ENCODE data around the gene CTAGE9.
"Not testable (repeated sequence)": the region's sequence is repeated elsewhere in the genome, so short reads cannot be mapped to it uniquely, and the experiment has no call there.

CTAGE9 gene

GRCh38 chr6:131710917-131711316, at the start of gene CTAGE9:
Gene CTAGE9, minus strand, starts transcription at chr6:131711017. Its CDS starts 0 bp downstream, at chr6:131711017.
- DNase-seq, result not testable (repeated sequence)

- no peak for DNase-seq
Measured at GRCh38 chr6:131758920-131759319, 48.1 kb upstream of the CTAGE9 start.

- no peak for DNase-seq
Measured at GRCh38 chr6:131756039-131756438, 45.2 kb upstream of the CTAGE9 start.

- DNase-seq, result no peak
Measured at GRCh38 chr6:131755597-131755996, 44.8 kb upstream of the CTAGE9 start.

- DNase-seq, result no peak
Measured at GRCh38 chr6:131754715-131755567, 44.1 kb upstream of the CTAGE9 start.

GRCh38 chr6:131754088-131754487, 43.3 kb upstream of the CTAGE9 start:
- DNase-seq, result no peak

- not testable (repeated sequence) for DNase-seq
Measured at GRCh38 chr6:131751012-131751715, 40.3 kb upstream of the CTAGE9 start.

GRCh38 chr6:131749023-131749422, 38.2 kb upstream of the CTAGE9 start:
- DNase-seq, result no peak

- DNase-seq, result no peak
Measured at GRCh38 chr6:131747821-131748353, 37.1 kb upstream of the CTAGE9 start.

GRCh38 chr6:131745476-131745875, 34.7 kb upstream of the CTAGE9 start:
- DNase-seq, result no peak

- DNase-seq, result peak; percentile 43
Measured at GRCh38 chr6:131744432-131745287, 33.8 kb upstream of the CTAGE9 start.

- no peak for DNase-seq
Measured at GRCh38 chr6:131741688-131742393, 31.0 kb upstream of the CTAGE9 start.

GRCh38 chr6:131740161-131740560, 29.3 kb upstream of the CTAGE9 start:
- no peak for DNase-seq

GRCh38 chr6:131739136-131739535, 28.3 kb upstream of the CTAGE9 start:
- DNase-seq, result no peak

- DNase-seq, result no peak
Measured at GRCh38 chr6:131736811-131737210, 26.0 kb upstream of the CTAGE9 start.

- DNase-seq, result no peak
Measured at GRCh38 chr6:131736003-131736596, 25.3 kb upstream of the CTAGE9 start.

- no peak for DNase-seq
Measured at GRCh38 chr6:131733376-131734016, 22.7 kb upstream of the CTAGE9 start.

- DNase-seq, result no peak
Measured at GRCh38 chr6:131731224-131731623, 20.4 kb upstream of the CTAGE9 start.

- no peak for DNase-seq
Measured at GRCh38 chr6:131730264-131730663, 19.4 kb upstream of the CTAGE9 start.

- no peak for DNase-seq
Measured at GRCh38 chr6:131729550-131729949, 18.7 kb upstream of the CTAGE9 start.

GRCh38 chr6:131728296-131728939, 17.6 kb upstream of the CTAGE9 start:
- DNase-seq, result no peak

Measured in NCI-H1417 treated with DMSO at 0.1 percent for 48 hours (cell line).